ENCODE results near the gene ING3.
"Not testable (repeated sequence)": the region's sequence is repeated elsewhere in the genome, so short reads cannot be mapped to it uniquely, and the experiment has no call there.

ING3 gene

DNA sequence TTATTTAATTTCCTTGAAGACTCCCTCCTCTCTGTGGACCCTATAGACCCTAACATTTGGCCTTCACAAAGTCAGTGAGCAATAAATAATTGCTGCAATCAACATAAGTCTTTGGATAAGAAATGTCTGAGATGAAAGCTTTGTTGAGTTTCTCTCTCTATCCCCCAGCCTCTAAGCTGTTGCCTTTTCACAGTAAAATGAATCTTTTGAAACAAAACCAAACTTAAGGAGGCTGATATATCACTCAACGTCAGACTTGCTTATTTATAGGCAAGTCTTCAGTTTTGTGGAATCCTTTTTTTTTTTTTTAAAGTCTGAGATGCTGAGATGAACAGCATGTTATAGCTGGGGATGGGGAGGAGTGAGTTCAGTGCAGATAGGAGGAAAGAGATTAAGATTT lies 47.9 kb downstream of the ING3 start:
- no peak overlapping the region for H3K4me3 Mint-ChIP-seq
- H3K27me3 Mint-ChIP-seq, result peaks cover 10% of the 10 kb centered on the region
- CTCF ChIA-PET, result interaction anchor here (1.9 kb wide), 1 partner anchor 10 kb away, joined by 7 read pairs; the partner anchor contains the start of gene CPED1

DNA sequence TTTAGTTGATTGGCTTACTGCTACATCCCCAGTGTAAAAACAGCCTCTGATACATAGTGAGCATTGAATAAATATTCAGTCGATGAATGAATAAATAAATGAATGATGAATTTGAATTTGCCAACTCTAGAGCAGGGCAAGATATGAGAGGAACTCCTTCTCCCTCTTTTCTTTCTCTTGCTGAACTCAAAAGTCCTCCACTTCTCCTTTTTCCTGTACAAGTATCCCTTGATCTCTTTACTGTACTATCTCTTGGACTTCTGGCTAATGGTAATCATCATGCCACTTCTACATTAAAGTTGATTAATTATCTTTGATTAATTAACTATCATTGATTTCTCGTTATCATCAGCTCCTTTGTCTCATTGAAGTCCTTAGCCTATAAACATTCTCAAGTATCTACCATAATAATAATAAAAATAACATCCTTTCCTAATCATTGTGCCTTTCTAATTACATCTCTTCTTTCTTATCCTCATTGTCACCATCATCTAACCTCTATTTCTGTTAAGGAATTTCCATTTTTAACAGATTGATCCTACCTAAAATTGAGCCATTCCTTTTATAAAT lies 48.5 kb downstream of the ING3 start:
- Mint-ChIP-seq H3K4me3 (no peak overlapping the region), H3K4me1 (peaks cover 8% of the 10 kb centered on the region), H3K27ac (no peak overlapping the region), H3K36me3 (no peaks in the 10 kb centered on the region), H3K9me3 (no peaks in the 10 kb centered on the region), H3K27me3 (peaks cover 12% of the 10 kb centered on the region)
- CTCF ChIA-PET, result interaction anchor here (1.9 kb wide), 1 partner anchor 10 kb away, joined by 7 read pairs; the partner anchor contains the start of gene CPED1
- no peak for DNase-seq

More for the DNA sequence above, 47.9 kb downstream of the ING3 start:
- Mint-ChIP-seq H3K36me3 (no peaks in the 10 kb centered on the region), H3K4me1 (peaks cover 8% of the 10 kb centered on the region), H3K9me3 (no peaks in the 10 kb centered on the region), H3K27ac (no peak overlapping the region)
- DNase-seq, result no peak

DNA sequence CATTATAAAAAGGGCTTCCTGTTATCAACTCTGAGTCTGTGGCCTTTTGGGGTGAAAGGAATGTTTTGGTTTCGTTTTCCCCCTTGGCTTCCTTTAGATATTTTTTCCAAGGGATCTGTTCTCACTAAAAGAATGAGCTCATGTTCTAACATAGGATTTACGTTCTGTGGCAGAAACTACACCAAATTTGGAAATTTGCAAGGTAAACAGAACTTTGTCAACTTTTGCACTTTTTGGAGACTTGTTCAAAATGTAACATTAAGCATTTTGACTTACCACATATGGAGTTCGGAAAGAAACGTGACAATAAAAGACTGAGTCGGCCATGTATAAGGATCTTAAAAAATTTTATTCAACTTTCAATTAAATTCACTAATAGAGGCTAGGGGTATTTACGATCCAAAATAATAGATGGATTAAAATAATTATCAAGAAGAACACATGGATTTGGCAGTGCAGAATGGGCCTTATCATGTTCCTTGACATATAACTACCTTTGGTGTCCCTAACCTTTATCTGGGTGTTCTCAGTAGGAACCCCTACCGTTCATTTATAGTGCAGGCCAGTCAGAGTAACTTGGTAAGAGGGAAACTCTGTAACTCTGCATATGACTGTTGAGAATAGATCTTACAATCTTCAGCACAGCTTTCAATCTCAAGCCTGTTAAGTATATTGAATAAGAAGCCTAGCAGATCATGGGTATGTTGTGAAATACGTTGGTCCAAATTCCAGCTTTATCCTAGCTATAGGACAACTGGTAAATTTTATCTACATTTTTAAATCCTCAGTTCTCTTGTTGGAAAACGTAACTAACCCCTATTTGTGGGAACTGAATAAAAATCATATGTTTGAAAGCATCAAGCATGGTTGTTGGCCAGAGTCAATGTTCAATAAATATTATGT lies 49.8 kb downstream of the ING3 start:
- H3K4me3 Mint-ChIP-seq, result no peak overlapping the region
- DNase-seq, result no peak
- peaks cover 8% of the 10 kb centered on the region for H3K4me1 Mint-ChIP-seq
- no peaks in the 10 kb centered on the region for H3K36me3 Mint-ChIP-seq
- no peak overlapping the region for H3K27ac Mint-ChIP-seq
- H3K27me3 Mint-ChIP-seq, result peaks cover 17% of the 10 kb centered on the region
- H3K9me3 Mint-ChIP-seq, result no peaks in the 10 kb centered on the region
- CTCF ChIA-PET, result interaction anchor here (1.7 to 1.9 kb wide), 2 partner anchors 12 to 14 kb away, joined by 6 to 7 read pairs; partner anchors contain the start of gene CPED1

DNA sequence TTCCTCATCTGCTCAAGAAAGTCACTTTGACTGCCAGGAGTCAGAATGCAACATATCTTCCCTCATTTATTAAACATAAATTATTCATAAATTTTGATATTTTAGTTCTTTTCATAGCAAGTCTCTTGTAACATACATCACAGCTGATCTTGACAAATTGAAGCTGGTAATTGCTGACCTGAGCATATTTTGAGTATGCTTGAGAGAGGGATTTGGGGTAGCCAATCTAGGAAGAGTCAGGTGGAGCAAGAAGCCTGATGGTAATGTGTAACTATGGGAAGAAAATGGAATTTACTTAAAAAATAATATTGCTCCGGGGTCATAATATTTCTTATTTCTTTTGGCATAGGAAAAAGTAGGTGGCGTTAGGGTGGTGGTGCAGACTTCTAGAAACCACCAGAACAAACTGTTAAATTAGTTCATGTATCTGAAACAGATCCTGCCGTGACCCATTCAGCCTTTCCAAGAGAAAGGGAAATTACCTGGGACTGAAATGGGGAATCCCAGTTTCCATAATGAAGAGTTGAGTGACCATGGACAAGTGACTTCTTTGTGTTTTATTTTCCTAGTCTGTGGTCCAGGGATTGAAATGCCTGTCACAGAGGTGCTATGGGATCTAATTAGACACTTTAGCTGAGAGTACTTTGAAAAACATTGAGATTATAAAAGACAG lies 50.8 kb downstream of the ING3 start:
- no peak overlapping the region for H3K4me3 Mint-ChIP-seq

DNA sequence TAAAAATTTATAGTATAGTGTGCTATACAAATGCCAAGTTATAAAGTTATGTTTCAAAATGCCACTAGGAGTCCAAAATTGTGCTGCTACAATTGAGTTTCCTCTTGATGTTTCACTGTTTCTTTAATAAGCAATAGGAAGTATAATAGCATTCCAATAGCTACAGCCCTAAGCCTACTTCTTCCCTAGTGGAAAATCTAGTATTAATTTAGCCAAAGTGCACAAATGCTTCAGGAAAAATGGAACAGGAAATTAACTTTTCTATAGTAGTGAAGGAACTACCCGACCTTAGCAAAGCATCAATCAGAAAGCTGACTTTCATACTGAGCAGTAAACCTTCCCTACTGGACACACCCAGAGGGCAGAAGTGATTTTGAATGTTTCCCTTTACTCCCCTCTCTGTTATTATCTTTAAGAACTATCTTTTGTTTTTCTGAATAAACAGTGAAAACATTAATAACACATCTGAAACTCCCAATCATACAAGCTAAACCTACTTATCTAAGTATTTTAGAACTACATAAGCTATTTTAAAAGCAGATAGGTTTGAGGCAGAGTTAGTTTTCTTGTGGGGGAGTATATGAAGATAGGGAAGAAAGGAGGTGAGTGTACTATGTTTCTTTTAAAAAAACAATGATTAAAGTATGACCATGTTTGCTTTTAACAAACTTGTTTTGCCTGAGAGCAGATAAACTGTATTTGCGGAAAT lies 51.6 kb downstream of the ING3 start:
- DNase-seq, result no peak
- Mint-ChIP-seq H3K36me3 (no peaks in the 10 kb centered on the region), H3K4me1 (peaks cover 4% of the 10 kb centered on the region), H3K4me3 (no peak overlapping the region), H3K27me3 (peaks cover 16% of the 10 kb centered on the region), H3K27ac (no peak overlapping the region), H3K9me3 (no peaks in the 10 kb centered on the region)
- CTCF ChIA-PET, result interaction anchor here (1.7 kb wide), 1 partner anchor 16 kb away, joined by 6 read pairs; no protein-coding TSS in a partner anchor

More for the DNA sequence above, 50.8 kb downstream of the ING3 start:
- Mint-ChIP-seq H3K27me3 (peaks cover 12% of the 10 kb centered on the region), H3K27ac (no peak overlapping the region), H3K9me3 (no peaks in the 10 kb centered on the region), H3K4me1 (peaks cover 7% of the 10 kb centered on the region), H3K36me3 (no peaks in the 10 kb centered on the region)
- no peak for DNase-seq
- CTCF ChIA-PET, result interaction anchor here (1.7 kb wide), 1 partner anchor 15 kb away, joined by 6 read pairs; no protein-coding TSS in a partner anchor

DNA sequence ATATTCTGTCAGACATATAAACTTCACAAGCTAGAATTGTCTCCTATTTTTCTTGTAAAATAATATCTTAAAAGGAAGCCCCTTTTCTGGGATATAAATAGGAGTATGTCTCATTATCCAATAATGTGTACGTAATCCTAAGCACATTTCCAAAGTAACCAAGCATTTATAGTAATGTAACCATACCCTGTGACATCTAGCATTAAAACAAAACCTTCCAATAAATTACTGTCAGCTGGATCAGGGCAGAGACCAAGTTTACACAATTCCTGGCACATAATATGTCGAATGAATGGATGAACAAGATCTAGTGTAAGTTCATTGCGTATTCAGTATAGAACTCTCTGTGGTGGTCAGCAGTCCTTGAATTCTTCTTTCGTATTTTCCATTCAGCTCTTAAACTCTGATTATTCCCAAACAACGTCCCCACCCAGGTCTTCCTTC lies 52.2 kb downstream of the ING3 start:
- CTCF ChIA-PET, result no interaction called here
- H3K36me3 Mint-ChIP-seq, result no peaks in the 10 kb centered on the region
- no peaks in the 10 kb centered on the region for H3K9me3 Mint-ChIP-seq
- peaks cover 4% of the 10 kb centered on the region for H3K4me1 Mint-ChIP-seq
- no peak overlapping the region for H3K27ac Mint-ChIP-seq
- no peak overlapping the region for H3K4me3 Mint-ChIP-seq
- H3K27me3 Mint-ChIP-seq, result peaks cover 20% of the 10 kb centered on the region
- DNase-seq, result no peak

DNA sequence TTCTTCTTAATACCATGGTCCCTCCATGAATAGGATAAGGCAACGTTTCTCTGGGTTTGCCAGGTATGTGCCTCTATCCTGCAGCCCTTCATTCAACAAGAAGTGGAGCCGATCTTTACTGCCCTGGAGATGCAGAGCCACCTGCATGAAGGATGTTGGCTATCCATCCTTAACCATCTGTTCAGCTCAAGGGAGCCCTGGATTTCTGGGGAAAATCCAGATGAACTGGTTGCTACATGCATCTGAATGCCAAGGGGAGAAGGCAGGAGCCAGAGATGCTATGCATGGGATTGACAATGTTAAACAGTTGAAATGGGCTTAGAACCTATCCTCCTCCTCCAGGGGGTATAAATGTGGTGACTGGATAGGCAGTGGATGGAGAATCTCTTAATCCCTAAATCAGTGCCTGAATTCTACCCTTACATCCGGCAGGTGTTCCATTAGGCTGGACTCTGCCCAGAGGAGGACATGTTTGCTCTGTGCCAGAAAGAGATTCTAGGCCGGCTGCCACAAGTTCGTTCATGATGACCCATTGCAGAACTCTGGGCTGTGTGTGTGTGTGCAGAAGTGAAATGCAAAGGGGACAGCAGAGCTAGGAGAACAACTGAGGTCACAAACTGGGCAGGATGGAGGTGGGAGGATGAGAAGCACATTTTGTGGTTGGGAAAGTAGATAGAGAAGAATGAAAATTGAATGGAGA lies 53.6 kb downstream of the ING3 start:
- H3K4me3 Mint-ChIP-seq, result no peak overlapping the region
- no peak for DNase-seq

DNA sequence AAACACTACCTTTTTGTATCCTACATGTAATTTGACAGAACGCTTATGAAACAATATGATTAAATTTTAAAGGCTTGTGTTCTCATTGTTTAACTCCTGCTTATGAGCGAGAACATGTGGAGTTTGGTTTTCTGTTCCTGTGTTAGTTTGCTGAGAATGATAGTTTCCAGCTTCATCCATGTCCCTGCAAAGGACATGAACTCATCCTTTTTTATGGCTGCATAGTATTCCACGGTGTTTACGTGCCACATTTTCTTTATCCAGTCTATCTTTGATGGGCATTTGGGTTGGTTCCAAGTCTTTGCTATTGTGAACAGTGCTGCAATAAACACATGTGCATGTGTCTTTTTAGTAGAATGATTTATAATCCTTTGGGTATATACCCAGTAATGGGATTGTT lies 54.5 kb downstream of the ING3 start:
- H3K27ac Mint-ChIP-seq, H3K4me3 Mint-ChIP-seq, CTCF ChIA-PET, H3K4me1 Mint-ChIP-seq, H3K9me3 Mint-ChIP-seq, DNase-seq, H3K36me3 Mint-ChIP-seq: not testable (repeated sequence)
- peaks cover 20% of the 10 kb centered on the region for H3K27me3 Mint-ChIP-seq

More for the DNA sequence above, 53.6 kb downstream of the ING3 start:
- CTCF ChIA-PET, result no interaction called here
- H3K4me1 Mint-ChIP-seq, result peaks cover 4% of the 10 kb centered on the region
- no peak overlapping the region for H3K27ac Mint-ChIP-seq
- H3K9me3 Mint-ChIP-seq, result no peaks in the 10 kb centered on the region
- no peaks in the 10 kb centered on the region for H3K36me3 Mint-ChIP-seq
- H3K27me3 Mint-ChIP-seq, result peaks cover 20% of the 10 kb centered on the region

DNA sequence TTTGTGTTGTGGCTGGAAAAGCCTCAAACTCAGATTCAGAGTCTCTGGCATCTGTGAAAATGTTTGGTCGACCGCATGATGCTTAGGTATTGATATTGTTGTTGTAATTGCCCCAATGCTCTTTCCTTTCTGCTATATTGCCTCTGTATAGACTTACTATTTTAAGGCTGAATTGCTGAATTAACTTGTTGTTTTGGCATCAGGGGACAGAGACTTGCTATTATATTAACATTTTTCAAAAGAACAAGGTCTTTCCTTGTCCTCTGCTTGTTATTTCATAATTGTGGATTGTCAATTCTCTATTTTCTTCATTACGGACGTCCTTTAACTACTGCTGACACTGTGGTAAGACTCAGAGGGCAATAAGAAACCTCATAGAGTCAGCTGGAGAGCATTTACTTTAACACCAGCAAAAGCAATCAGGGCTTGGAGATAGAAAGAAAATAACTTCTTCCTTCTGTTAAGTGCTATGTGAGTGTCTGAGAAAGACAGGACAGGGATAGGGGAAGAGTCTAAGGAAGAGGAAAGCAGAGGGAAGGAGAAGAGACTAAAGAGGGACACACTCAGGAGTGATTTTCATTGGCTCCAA lies 55.5 kb downstream of the ING3 start:
- Mint-ChIP-seq H3K4me1 (no peaks in the 10 kb centered on the region), H3K27me3 (peaks cover 20% of the 10 kb centered on the region), H3K36me3 (no peaks in the 10 kb centered on the region), H3K27ac (no peak overlapping the region), H3K4me3 (no peak overlapping the region), H3K9me3 (no peaks in the 10 kb centered on the region)
- no peak for DNase-seq
- CTCF ChIA-PET, result no interaction called here

DNA sequence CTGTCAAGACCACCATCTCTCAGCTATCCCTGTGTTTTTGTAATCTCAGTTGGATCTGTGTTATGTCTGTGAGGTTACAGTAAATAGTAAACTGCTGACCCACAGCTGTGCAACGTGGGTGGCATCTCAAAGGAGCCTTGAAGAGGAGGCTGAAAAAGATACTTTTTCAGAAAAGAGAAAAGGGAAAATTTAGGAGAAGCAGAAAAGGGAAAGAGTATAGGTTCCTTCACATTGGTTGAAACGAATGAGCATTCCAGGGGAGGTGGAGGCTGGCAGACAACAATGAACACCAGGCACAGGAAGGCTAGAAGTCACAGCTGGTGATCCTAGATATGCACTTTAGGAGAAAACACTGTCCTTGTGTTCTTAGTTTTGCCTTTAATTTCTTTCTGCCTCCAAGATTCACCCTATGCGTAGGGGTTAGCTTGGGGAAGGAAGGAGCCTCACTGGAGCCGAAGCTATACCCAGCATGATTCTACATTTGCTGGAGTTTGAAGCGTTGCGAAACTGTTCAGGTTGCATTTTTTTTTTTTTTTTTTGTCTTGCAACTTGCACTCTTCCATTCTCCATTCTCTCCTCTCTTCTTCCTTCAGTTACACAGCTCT lies 56.2 kb downstream of the ING3 start:
- H3K27me3 Mint-ChIP-seq, result peaks cover 20% of the 10 kb centered on the region
- CTCF ChIA-PET, result no interaction called here
- no peaks in the 10 kb centered on the region for H3K4me1 Mint-ChIP-seq
- no peak for DNase-seq
- H3K4me3 Mint-ChIP-seq, result no peak overlapping the region
- no peaks in the 10 kb centered on the region for H3K36me3 Mint-ChIP-seq
- H3K9me3 Mint-ChIP-seq, result no peaks in the 10 kb centered on the region
- no peak overlapping the region for H3K27ac Mint-ChIP-seq

DNA sequence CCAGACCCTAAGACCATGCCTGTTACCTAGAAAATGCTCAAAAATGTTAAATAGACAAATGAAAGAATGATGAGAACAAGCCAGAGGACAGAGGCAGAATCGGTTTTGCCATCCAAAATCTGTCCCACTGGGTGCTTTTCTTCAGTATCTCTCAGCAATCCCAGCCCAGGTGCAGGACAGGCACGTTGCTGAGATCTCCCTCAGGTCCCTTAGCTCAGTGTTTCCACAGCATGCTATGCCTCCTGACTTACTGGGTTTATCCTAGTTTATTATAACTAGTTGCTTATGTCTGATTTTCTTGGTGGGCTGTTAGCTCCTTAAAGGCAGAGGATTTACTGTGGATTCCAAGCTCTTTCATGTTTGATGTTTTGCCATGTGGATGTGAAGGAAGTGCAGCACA lies 58.2 kb downstream of the ING3 start:
- CTCF ChIA-PET, result no interaction called here
- Mint-ChIP-seq H3K36me3 (no peaks in the 10 kb centered on the region), H3K9me3 (no peaks in the 10 kb centered on the region), H3K27ac (no peak overlapping the region), H3K4me1 (no peaks in the 10 kb centered on the region), H3K4me3 (no peak overlapping the region), H3K27me3 (peaks cover 20% of the 10 kb centered on the region)
- no peak for DNase-seq

DNA sequence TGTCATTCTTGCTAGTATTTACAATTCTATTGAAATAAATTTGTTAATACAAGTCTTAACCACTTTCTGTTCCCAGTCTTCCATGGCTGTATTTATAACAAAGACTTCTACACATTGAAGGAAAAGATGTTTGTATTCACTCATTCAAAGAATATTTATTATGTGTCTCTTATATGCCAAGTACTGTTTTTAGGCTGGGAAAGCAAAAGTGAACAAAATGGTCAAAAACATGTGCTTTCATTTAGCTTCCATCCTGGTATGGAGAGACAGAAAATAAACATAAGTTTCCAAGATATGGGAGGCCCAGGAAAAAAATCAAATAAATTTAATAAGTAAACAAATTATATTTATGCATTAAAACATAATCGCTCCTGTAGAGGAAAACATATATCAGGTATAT lies 60.8 kb downstream of the ING3 start:
- Mint-ChIP-seq H3K9me3 (no peaks in the 10 kb centered on the region), H3K27me3 (peaks cover 12% of the 10 kb centered on the region), H3K27ac (no peak overlapping the region), H3K4me1 (no peaks in the 10 kb centered on the region), H3K4me3 (no peak overlapping the region), H3K36me3 (no peaks in the 10 kb centered on the region)
- CTCF ChIA-PET, result no interaction called here
- no peak for DNase-seq

Measured in activated naive CD4-positive, alpha-beta T cell treated with anti-CD3 and anti-CD28 coated beads, Interleukin-2, amount 10 ng/mL, durations not matched to agents 7 days and 5 days (primary cell).